Erythroblast (primary cell): ENCODE data around the gene NTM.

ENCODE experiments used
- GATA1 ChIP-seq: IDR thresholded peaks from 2 replicates; pipeline ENCODE4 v1.6.1; 2011; ENCODE audit warnings: low read depth, mild to moderate bottlenecking, control low read depth, low read length, moderate library complexity
- POLR2A ChIP-seq: IDR thresholded peaks from 2 replicates; pipeline ENCODE4 v1.6.1; 2011; ENCODE audit warnings: mild to moderate bottlenecking, low read length

- TF ChIP-seq POLR2A (no peak), GATA1 (no peak)
Observed at GRCh38 chr11:131724436-131724975, 354.1 kb downstream of the NTM start.
